Central memory CD4-positive, alpha-beta T cell (primary cell): Measurements from ENCODE around the gene SUGP2.
A peak's percentile ranks its signal among the peaks of the same experiment; 100 is the strongest.

Source experiments
- DNase-seq: peaks from one replicate; pipeline ENCODE4 v3.0.0; 2022

Gene SUGP2

DNA sequence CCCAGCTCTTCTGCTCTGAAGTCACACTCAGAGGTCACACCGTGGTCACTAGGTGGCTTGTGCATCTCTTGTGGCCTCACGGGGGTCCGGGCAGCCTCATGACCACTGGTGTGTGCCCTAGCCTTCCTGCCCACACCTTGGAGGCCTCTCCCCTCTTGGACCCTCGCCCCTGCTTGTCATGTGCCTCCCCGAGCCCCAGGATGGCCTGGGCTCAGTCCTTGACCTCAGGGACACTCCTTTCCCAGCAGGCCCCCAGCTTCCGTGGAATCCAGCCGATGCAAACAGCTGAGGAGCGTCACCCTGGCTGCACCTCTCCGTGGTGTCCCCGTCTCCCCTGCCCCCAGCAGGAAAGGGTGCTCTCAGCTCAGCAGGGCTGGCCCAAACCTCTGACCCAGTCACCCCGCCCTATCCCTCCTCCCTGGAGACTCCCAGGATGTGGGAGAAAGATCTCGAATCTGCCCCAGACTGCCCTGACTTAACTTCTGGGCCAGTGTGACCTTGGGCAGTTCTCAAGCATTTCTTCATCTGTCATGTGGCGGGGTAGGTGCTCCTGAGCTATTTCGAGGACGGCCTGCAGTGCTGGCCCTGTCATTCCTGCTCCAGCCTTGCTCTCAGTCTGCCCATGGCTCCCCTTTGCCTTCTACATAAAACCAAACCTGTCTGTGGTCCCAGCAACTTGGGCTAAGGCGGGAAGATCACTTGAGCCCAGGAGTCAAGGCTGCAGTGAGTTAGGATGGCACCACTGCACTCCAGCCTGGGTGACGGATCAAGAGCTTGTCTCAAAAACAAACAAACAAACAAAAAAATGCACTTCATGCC, 25.9 kb upstream of the SUGP2 start:
- DNase-seq, result no peak

DNA sequence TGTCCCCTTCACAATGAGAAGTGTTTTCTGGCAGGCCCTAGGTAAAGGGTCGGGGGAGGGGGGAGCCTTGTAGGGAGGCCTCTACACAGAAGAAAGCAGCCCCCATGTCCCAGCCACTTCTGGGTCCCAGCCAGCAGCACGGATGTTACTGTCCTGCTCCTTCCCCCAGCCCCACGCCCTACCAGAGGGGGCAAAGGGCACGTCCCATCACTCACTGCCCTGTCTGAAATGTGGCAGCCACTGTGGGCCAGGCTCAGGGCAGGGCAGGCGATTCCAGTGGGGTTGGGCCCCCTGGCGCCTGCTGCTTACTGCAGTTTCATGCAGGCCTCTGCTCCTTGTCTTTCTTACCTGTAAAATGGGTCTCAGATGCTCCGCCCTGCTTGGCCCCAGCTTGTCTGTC, 24.4 kb upstream of the SUGP2 start:
- no peak for DNase-seq

DNA sequence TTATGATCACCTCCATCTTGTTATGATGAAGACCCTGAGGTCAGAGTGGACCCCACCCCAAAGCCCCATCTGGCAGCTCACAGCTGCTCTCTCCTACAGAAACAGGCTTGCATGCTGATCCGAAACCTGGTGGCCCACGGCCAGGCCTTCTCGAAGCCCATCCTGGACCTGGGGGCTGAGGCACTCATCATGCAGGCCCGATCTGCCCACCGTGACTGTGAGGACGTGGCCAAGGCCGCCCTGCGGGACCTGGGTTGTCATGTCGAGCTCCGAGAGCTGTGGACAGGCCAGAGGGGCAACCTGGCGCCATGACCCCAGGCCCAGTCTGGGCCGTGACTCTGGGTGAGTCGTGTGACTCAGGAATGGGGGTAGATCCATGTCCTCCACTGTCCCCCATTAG, 24.0 kb upstream of the SUGP2 start:
- DNase-seq, result no peak

DNA sequence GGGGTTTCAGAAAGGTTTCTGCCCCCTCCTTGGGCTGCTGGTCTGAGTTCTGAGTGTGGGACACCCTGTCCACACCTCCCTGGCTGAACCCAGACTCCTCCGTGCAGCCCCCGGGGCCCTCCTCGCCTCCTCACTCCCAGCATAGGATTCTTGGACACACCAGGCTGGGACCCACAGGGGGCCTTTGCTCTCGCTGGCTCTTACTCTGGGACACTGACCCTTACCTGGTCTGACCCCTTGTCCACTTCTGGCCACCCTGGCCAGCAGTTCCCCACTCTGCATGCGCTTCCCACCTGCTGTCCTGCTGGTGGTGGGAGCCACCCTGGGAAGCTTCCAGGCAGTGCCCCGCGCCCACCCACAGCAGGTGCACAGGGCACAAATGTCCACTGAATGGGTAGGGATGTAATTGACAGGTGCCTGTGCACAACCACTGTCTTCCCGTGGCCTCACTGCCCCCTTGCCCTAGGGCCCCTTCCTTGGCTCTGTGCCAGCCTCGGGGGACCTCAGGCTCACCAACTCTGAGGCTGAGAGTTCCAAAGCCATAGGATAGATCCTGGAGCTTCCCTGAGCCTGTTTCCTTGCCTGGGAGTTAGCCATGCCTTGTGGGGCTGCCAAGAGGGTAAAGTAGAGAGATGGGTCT, 23.4 kb upstream of the SUGP2 start:
- DNase-seq, result no peak

DNA sequence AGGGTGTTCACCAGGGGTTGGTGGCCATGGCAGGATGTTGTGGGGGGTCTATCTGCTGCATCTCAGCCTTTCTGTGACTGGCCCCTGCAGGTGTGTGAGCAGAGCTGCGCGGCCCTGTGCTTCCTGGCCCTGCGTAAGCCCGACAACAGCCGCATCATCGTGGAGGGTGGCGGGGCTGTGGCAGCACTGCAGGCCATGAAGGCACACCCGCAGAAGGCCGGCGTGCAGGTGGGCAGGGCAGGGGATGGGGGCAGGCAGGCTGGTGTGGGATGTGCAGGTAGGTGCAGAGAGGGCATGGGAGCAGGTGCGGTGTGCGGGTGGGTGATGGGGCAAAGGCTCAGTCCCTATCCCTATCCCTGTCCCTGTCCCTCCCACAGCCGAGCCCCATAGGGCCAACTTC, 22.4 kb upstream of the SUGP2 start:
- DNase-seq, result no peak

DNA sequence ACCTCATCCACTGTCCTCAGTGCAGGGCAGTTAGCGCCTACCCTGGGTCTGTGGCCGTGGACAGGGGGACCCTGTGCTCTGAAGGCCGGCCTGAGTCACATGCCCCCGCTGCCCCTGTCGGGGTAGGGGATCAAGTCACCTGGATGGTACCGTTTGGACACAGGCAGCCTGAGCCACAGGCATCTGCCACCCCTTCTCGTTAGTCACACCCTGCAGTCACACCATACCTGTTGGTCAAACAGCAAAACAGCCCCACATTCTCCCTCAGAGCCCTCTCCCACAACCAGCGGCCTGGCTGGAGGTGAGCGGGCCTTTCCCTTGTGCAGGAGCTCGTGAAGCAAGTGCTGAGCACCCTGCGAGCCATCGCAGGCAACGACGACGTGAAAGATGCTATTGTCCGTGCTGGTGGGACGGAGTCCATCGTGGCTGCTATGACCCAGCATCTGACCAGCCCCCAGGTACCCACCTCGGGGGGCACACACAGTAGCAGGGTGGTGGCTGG, 21.7 kb upstream of the SUGP2 start:
- DNase-seq, result no peak

DNA sequence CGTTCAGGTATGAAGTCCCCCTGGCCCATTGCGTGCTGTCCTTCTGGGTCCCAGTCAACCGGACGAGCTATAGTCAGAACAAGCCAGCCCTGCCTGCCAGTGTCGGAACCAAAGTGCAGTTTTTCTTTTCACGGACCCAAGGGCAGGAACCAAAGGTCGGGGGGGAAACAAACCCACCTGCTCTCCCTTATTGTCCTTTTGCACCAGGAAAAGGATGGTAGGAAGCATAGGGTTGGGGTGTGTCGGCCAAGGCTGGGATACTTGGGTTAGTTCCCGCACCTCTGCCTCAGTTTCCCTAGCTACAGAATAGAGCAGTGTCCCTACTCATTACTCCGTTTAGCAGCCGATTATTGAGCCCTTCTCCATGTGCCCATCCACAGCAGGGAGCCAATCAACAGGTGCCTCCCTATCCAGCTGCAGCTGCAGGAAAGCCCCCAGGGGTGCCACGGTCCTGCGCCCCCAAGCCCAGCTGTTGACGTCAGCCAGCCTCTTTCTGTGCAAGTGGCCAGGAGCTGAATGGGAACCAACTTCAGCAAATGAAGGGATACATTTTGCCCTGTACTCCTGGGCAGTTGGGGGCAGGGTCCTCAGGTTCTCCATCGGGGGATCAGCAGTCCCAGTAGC, 21.1 kb upstream of the SUGP2 start:
- DNase-seq, result no peak

DNA sequence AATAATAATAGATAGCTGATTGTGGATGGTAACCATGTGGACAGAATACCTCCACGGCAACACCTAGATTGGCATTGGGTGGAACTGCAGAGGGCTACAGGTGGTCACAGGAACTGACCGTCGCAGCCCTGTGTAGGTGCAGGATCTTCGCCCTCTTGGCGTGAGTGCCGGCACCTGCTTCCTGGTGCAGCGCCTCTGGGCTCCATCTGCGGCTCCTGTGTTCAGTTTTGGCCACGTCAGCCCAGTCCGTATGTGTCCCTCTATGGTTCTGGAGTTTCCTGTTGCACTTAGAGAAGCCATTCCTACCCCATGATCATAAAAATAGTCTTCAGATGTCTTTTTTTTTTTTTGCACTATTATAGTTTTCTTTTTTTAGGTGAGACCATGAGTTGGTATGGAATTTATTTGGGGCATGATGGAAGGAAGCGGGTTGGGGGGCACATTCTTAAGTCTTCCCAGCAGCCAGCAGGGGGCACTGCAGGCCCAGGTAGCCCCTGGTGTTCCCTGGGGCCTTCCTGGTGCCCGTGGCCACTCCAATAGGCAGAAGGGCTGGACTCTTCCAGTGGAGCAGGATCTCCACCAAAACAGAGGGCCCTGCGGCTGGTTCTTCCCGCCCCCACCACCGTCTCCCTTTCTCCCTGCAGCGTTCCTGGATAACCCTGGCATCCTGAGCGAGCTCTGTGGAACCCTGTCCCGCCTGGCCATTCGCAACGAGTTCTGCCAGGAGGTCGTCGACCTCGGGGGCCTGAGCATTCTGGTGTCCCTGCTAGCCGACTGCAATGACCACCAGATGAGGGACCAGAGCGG, 20.4 kb upstream of the SUGP2 start:
- peak; percentile 47 for DNase-seq

DNA sequence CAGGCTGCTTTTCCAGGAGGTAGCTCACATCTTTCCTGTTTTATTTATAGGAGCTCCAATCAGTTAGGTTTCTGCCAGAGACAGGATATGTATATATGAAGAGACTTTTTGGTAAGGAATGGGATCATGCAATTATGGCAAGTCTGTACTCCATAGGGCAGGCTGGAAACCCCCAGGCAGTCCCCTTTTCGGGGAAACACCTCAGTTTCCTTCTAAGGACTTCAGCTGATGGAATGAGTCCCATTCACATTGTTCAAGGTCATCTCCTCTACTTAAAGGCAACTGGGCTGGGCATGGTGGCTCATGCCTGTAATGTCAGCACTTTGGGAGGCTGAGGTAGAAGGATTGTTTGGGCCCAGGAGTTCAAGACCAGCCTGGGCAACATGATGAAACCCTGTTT, 19.6 kb upstream of the SUGP2 start:
- no peak for DNase-seq

DNA sequence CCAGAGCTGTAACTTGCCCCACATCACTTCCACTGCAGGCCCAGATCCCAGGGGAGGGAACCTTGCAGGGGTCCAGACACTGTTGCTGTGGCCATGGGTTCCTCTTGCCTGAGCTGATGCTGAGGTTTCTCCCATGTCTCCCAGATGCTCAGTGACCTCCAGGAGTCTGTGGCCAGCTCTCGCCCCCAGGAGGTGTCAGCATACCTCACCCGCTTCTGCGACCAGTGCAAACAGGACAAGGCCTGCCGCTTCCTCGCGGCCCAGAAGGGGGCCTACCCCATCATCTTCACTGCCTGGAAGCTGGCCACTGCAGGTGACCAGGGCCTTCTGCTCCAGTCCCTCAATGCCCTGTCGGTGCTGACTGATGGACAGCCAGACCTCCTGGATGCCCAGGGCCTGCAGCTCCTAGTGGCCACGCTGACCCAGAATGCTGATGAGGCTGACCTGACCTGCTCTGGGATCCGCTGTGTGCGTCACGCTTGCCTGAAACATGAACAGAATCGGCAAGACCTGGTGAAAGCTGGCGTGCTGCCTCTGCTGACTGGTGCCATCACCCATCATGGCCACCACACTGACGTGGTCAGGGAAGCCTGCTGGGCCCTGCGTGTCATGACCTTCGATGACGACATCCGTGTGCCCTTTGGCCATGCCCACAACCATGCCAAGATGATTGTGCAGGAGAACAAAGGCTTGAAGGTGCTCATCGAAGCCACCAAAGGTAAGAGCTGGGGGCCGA, 18.3 kb upstream of the SUGP2 start:
- no peak for DNase-seq

DNA sequence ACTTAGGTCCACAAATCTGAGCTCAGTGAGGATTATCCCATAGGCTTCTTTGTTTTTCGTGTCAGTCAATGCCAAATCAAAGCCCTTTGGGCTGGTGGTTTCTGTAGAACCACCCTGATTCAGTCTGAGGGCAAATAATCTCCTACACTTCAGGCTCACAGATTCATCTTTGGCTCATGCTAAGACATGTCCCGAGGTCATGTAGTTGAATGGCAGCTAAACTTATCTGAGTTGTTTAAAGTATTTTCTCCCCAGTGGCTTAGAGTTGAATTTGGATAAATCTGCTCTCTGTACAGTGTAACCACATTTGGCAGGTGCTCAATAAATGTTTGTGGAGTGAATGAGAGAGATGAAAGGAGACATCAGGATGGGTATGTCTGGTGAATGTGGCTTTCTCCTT, 17.4 kb upstream of the SUGP2 start:
- no peak for DNase-seq

DNA sequence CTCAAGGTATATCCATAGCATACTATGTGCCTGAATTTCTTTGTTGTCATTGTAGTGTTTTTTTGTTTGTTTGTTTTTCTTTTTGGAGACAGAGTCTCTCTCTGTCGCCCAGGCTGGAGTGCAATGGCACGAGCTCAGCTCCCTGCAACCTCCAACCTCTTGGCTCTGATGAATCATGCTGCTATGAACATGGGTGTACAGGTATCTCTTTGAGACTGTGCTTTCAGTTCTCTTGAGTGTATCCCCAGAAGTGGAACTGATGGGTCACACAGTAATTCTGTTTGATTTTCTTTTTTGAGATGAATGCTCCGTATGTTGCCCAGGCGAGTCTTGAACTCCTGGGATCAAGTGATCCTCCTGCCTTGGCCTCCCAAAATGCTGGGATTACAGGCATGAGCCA, 16.8 kb upstream of the SUGP2 start:
- no peak for DNase-seq

DNA sequence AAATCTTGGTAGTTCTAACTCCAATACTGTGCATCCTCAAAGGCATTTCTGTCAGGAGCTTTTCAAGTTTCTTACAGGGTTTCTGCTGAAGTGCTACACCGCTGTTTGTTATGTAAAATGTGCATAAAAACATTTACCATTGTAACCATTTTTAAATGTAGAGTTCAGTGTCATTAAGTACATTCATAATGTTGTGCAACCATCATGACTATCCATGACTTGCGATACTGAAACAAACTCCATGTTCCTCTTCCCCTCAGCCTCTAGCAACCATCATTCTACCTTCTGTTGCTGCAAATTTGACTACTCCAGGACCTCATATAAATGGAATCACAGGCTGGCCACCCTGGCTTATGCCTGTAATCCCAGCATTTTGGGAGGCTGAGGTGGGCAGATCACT, 16.1 kb upstream of the SUGP2 start:
- no peak for DNase-seq

DNA sequence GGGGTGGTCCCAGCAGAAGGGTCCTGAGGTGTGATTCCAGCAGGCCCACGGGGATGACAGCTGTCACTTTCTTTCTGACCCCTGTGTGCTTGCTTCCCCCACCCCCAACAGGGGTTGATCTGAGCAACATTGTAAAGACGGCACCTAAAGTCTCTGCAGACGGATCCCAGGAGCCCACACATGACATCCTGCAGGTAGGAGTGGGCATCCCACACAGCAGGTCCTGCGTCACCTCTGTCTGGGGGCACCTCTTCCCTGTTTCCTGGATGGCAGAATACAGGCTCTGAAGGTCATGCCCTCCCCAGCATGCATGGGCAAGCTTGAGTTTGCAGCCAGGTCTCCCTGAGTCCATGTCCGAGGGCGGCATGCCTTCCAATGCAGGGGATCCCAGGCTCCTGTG, 10.6 kb upstream of the SUGP2 start:
- no peak for DNase-seq

DNA sequence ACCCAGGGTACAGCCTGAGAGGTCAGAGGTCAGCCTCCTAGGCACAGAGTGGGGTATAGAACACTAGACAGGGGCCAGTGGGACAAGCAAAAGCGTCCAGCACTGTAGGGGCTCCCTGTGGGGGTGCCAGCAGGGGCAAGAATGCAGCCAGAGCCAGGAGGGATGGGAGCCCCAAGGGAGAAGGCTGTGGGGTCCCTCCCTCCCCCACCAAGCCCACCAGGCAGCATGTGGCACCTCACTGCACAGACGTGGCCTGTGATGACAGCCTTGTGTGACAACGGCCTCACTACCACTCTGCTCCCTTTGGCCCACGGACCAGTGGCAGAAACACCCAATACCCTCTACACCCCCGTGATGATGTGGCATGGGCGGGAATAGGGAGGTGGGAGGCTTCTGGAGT, 10.2 kb upstream of the SUGP2 start:
- no peak for DNase-seq

DNA sequence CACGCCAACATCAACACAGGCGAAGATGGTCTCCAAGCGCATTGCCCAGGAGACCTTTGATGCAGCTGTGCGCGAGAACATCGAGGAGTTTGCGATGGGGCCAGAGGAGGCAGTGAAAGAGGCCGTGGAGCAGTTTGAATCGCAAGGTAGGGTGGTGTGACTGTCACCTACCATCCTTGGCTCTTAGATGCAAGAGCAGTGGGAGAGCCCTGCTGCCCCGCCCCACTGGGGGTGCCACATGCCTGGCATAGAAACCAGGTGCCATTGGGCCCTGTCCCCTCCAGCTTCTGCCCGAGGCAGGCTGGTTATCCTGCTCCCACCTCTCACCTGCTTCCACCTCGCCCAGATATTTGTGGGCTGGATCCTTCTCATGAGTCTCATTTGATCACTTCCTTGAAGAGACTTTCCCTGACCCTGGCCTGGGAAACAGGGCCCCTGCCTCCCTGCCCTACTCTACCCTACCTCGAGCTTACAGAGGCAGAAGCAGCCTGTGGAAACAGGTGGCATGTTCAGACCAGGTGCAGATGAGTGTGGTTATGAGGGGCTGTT, 9.5 kb upstream of the SUGP2 start:
- no peak for DNase-seq

DNA sequence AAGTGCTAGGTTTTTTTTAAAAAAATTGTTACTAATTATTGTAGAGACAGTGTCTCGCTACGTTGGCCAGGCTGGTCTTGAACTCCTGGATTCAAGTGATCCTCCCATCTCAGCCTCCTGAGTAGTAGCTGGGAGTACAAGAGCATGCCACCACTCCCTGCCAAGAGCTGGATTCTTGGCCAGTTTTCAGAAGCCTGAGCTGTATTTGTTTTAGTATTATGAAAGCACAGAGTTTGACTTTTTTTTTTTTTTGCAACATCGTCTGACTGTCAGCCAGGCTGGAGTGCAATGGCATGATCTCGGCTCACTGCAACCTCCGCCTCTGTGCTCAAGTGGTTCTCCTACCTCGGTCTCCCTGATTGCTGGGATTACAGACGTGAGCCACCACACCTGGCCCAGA, 7.1 kb upstream of the SUGP2 start:
- DNase-seq, result no peak

DNA sequence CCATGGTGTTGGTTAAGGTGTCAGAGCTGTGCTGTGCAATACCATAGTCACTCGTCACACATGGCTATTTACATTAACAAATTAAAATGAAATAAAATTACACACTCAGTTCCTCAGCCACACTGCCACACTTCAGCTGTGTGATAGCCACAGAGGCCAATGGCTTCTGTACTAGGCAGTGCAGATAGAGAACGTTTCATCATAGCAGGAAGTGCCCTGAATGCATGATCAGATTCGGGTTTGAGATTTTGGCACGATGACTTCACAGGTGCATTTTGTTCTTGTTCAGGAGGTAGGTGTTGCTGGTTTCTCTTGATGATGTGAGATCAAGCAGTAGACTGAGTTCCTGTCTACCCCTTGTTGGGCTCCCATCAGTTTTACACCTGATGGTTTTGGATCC, 6.6 kb upstream of the SUGP2 start:
- DNase-seq, result no peak

DNA sequence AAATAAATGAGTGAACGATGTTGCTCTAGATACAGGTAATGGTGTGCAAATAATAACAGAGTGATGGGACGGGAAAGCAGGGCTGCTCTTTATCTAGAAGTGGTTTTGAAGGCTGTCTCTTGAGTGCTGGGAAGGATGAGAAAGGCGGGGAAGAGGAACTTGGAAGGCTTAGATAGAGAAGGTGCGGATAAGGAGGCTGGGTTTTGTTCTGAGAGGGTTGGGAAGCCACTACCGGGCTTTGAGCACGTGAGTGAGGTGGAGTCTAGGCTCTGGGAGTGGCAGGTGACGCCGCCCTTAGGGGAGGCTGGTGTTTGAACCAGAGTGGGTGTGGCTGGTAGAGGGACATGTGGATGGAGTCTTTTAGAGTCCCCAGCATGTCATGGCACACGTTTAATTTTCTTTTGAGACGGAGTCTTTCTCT, 897 bp upstream of the SUGP2 start:
- DNase-seq, result peak; percentile 63

DNA sequence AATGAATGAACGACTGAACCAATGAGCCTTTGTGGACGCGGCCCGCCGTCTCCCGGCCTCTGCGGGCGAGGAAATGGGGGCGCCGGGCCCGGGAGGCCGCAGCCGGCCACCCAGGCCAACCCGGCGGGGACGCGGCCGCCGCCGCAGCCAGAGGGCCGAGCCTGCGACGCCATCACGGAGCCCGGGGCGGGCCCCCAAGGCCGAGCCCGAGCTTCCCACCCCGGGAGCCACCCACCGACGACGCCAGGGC, 216 bp downstream of the SUGP2 start:
- no peak for DNase-seq

DNA sequence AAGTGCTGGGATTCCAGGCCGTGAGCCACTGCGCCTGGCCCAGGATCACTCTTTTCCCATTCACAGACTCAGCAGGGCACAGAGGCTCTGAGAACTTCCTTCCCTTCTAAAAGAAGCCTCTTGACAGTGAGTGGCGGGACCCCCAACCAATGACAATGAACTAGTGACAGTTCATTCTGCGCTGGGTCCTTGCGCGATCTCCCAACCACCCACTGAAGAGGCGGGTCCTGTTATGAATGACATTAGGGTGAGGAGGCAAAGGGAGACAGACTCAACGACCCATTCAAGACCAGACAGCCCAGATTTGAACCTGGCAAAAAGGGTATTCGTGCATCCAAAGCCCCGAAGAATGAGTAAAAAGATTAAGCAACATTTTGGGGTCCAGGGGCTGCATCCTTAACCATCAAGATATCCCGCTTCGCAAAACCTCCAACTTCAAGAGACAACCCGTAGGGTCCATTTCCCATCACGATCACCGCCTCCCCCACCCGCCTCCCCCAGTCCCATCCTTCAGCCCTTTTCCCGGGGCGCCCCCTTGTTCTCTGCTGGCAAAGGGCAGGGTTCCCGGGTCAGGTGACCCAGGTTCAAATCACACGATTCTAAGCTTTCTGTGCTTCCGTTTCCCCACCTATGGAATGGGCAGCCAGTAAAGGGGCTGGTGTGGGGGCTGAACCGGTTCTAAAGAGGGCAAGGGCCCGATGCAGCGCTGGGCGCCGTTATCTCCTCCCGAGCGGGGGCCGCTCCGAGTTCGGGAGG, 719 bp downstream of the SUGP2 start:
- DNase-seq, result peak; percentile 54

DNA sequence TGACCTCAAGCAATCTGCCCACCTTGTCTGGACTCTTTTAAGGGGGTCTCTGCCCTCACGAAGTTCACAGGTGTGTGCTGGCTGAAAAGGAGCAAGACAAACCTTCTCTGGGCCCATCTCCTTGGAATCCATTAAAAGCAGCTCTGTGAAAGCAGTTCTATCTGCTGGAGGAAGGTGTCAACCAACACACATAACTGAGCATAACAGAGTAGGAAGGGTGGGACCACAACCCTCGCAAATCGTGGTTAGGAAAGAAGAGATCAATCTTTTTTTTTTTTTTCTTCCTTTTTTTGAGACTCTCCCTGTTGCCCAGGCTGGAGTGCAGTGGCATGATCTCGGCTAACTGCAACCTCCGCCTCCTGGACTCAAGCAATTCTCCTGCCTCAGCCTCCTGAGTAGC, 1.4 kb downstream of the SUGP2 start:
- no peak for DNase-seq
